B cell (primary cell): Measurements from ENCODE around the gene SH3RF3. TPM values are rescaled to one million over a fixed set of nuclear protein-coding genes. Genes with fewer than 3 reads are reported as not detected.

Source experiments
- ATAC-seq: fragments of 200-7000 bp; cut with Tn5 transposase; one replicate; pipeline ENCODE4 v1.10.0; 2021; ENCODE audit warnings: low read depth, mild to moderate bottlenecking, moderate number of reproducible peaks, moderate library complexity
- CTCF ChIA-PET: fragments of 350-600 bp; sonication (Branson Sonifier 250); formaldehyde crosslinking; loops from one replicate; lab custom pipeline; 2021; ENCODE audit warnings: antibody characterized with exemption, inconsistent platforms; lab: Charles Lee
- POLR2A ChIA-PET: fragments of 350-600 bp; sonication (Branson Sonifier 250); formaldehyde crosslinking; loops from one replicate; lab custom pipeline; 2021; ENCODE audit warnings: antibody characterized with exemption; lab: Charles Lee
- DNase-seq: peaks from one replicate; pipeline ENCODE4 v3.0.0; 2013
- H2AFZ ChIP-seq: 2 replicates; pipeline ENCODE4 v1.6.1; 2012; ENCODE audit warnings: mild to moderate bottlenecking, low read depth, low read length; ENCODE audit not compliant: insufficient read depth, poor library complexity, severe bottlenecking
- H3K27ac ChIP-seq, 2 donors: 1 replicate in 1 of 2; 2 replicates in 1 of 2; pipeline ENCODE4 v1.5.1; 2012 to 2013; ENCODE audit warnings: low read length in 2 of 2, mild to moderate bottlenecking in 2 of 2, moderate library complexity in 1 of 2
- H3K27me3 ChIP-seq, 4 experiments: fragments of 200-600 bp in 1 of 4; sonication (generic) in 1 of 4; replicated peaks in 1 of 4; 1 replicate in 2 of 4; 2 replicates in 2 of 4; pipeline versions ENCODE4 v1.6.1 to v1.7.0; 2013 to 2016; ENCODE audit warnings: low read length in 3 of 4, mild to moderate bottlenecking in 2 of 4, mixed read lengths in 1 of 4, moderate library complexity in 1 of 4; ENCODE audit not compliant: insufficient read depth in 4 of 4, control insufficient read depth in 3 of 4; ENCODE audit errors: control extremely low read depth in 1 of 4
- H3K36me3 ChIP-seq, 2 experiments: replicated peaks in 1 of 2; 1 replicate in 1 of 2; 2 replicates in 1 of 2; pipeline versions ENCODE4 v1.6.1 to v1.7.1; 2013; ENCODE audit warnings: low read length in 1 of 2; ENCODE audit not compliant: insufficient read depth in 2 of 2, control insufficient read depth in 1 of 2; ENCODE audit errors: control extremely low read depth in 1 of 2, extremely low read depth in 1 of 2
- H3K4me1 ChIP-seq, 2 donors: fragments of 200-600 bp in 1 of 2; sonication (generic) in 1 of 2; 1 replicate in 1 of 2; 2 replicates in 1 of 2; pipeline versions ENCODE4 v1.5.1 to v1.6.1; 2013 to 2017; ENCODE audit warnings: low read length in 2 of 2; ENCODE audit not compliant: control insufficient read depth in 2 of 2, insufficient read depth in 2 of 2
- H3K4me2 ChIP-seq: replicated peaks from 2 replicates; pipeline ENCODE3; 2012; ENCODE audit warnings: mild to moderate bottlenecking, low read depth, low read length; ENCODE audit not compliant: poor library complexity, severe bottlenecking
- H3K4me3 ChIP-seq, 5 experiments: fragments of 200-600 bp in 1 of 5; sonication (generic) in 1 of 5; 1 replicate in 3 of 5; 2 replicates in 2 of 5; pipeline versions ENCODE4 v1.5.1 to v1.7.0; 2011 to 2016; ENCODE audit warnings: low read length in 4 of 5, mild to moderate bottlenecking in 4 of 5, low read depth in 2 of 5, control low read depth in 1 of 5, moderate library complexity in 1 of 5; ENCODE audit not compliant: insufficient read depth in 1 of 5; ENCODE audit errors: control extremely low read depth in 1 of 5, extremely low read depth in 1 of 5
- H3K79me2 ChIP-seq: fragments of 200-600 bp; sonication (generic); one replicate; pipeline ENCODE4 v1.6.0; 2016; ENCODE audit warnings: low read length; ENCODE audit not compliant: control insufficient read depth, insufficient read depth
- H3K9ac ChIP-seq: fragments of 200-600 bp; sonication (generic); 2 replicates; pipeline ENCODE4 v1.6.1; 2017; ENCODE audit warnings: mild to moderate bottlenecking, low read length, moderate library complexity
- H3K9me3 ChIP-seq, 3 donors: one replicate each; pipeline versions ENCODE4 v1.6.1 to v1.7.1; 2013; ENCODE audit warnings: low read length in 2 of 3; ENCODE audit not compliant: control insufficient read depth in 2 of 3, insufficient read depth in 1 of 3; ENCODE audit errors: control extremely low read depth in 1 of 3
- H4K20me1 ChIP-seq: 2 replicates; pipeline ENCODE4 v1.6.0; 2012; ENCODE audit warnings: mild to moderate bottlenecking, low read length; ENCODE audit not compliant: insufficient read depth, control insufficient read depth, poor library complexity, severe bottlenecking
- H3K27ac Mint-ChIP-seq: one replicate; pipeline ENCODE4 v1.8.0; 2021; ENCODE audit warnings: mixed read lengths
- H3K27me3 Mint-ChIP-seq: one replicate; pipeline ENCODE4 v1.8.0; 2021; ENCODE audit warnings: mixed read lengths
- H3K4me1 Mint-ChIP-seq: one replicate; pipeline ENCODE4 v1.8.0; 2021; ENCODE audit warnings: mixed read lengths
- H3K4me3 Mint-ChIP-seq: one replicate; pipeline ENCODE4 v1.8.0; 2021; ENCODE audit warnings: mixed read lengths
- H3K9me3 Mint-ChIP-seq: one replicate; pipeline ENCODE4 v1.8.0; 2022; ENCODE audit warnings: mixed read lengths; ENCODE audit not compliant: insufficient read depth
- CTCF ChIP-seq: fragments of 200-600 bp; IDR thresholded peaks from one replicate; pipeline ENCODE4 v1.8.0; 2022; ENCODE audit warnings: antibody characterized with exemption, mild to moderate bottlenecking
- EZH2 ChIP-seq: IDR thresholded peaks from 2 replicates; pipeline ENCODE4 v1.6.1; 2012; ENCODE audit warnings: borderline replicate concordance, low read depth, mild to moderate bottlenecking, moderate library complexity, low read length; ENCODE audit not compliant: insufficient read depth, poor library complexity, severe bottlenecking
- WGBS: methylation state at CpG from one replicate; pipeline ENCODE4 v1.1.5; 2013; ENCODE audit warnings: missing lambda C conversion rate; ENCODE audit not compliant: insufficient coverage; 5-methylcytosine and 5-hydroxymethylcytosine counted together
- intact Hi-C: fragments of 100-400 bp; cut with micrococcal nuclease; formaldehyde crosslinking; loops from one replicate; pipeline ENCODE4 v1.10.0; 2022
- polyA plus RNA-seq: library from polyadenylated mRNA; depleted of rRNA; stranded (reverse); fragments of >200 nt; gene quantifications from 2 replicates; pipeline ENCODE4 v1.2.3, GENCODE V29; 2012
- total RNA-seq, 2 donors: library from RNA; stranded (reverse); fragments of 120-200 nt in 1 of 2; gene quantifications; 1 replicate in 1 of 2; 2 replicates in 1 of 2; pipeline versions ENCODE4 v1.2.3 to v1.2.4, GENCODE V29; 2013 to 2022

The SH3RF3 gene
- total and polyA plus RNA-seq, 2 donors (not counting 1 experiment from before 2014, with no cell fraction given): 0.07 to 1.2 TPM

DNA sequence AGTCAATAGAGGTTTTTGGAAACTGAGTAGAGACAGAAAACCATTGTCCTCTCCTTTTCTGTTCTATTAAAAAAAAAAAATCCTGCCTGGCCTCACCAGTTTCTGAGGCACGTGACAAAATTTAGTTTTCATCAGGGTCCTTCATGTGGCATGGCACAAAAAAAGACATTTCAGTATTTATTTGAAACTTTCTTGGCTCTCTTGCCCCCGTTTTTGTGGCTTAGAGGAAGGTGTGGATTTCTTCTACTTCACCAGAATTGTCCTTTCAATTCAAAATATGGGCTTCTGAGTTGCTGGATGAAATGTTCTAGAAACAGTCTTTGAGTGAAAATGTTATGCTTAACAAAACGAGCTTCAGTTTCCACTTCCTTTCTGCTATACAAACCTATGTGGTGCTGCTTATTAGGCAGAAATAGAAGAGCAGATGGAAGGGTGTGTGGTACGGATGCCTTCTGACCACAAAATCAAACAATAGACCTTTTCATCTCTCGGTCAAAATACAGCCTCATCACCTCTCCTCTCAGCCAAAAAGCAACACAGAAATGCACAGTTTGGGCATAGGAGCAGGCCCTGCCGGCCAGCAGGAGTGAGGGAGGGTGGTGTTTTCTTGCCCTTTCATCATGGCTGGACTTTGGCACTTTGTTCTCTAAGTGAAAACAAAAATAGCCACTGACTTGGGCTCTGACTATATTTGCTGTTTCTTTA lies 89.2 kb downstream of the SH3RF3 start:
- intact Hi-C loops: no loop called here
- no peaks in the 10 kb centered on the region for H3K36me3 ChIP-seq
- H3K27ac ChIP-seq: peak overlapping the region in 1 of 2 donors; percentile 61
- peak overlapping the region; percentile 34 for H3K9ac ChIP-seq
- ATAC-seq (no peak), DNase-seq (no peak)
- Mint-ChIP-seq H3K27me3 (peaks cover 7% of the 10 kb centered on the region), H3K9me3 (no peaks in the 10 kb centered on the region), H3K4me3 (peak overlapping the region; percentile 61), H3K4me1 (peaks cover 55% of the 10 kb centered on the region), H3K27ac (peak overlapping the region; percentile 50)
- no peaks in the 10 kb centered on the region for H4K20me1 ChIP-seq
- H3K4me2 ChIP-seq: peak overlapping the region; percentile 62
- ChIA-PET CTCF (interaction anchor here (0.7 kb wide), 1 partner anchor 213 kb away, joined by 3 read pairs; no protein-coding TSS in a partner anchor), POLR2A (no interaction called here)
- peak overlapping the region in 2 of 5 experiments; percentile 15 to 23 for H3K4me3 ChIP-seq
- TF ChIP-seq EZH2: no peak
- no peak for TF ChIP-seq CTCF
- no peaks in the 10 kb centered on the region for H3K9me3 ChIP-seq
- peaks cover 43 to 61% of the 10 kb centered on the region in 2 donors for H3K4me1 ChIP-seq
- H3K79me2 ChIP-seq: no peaks in the 10 kb centered on the region
- H2AFZ ChIP-seq: peak overlapping the region; percentile 35
- no peaks in the 10 kb centered on the region for H3K27me3 ChIP-seq
- 0% methylated on average over 1 of the region's 6 CpGs for WGBS

GRCh38 chr2:109218792-109219126 lies 89.8 kb downstream of the SH3RF3 start:
- no peak overlapping the region for H3K27ac Mint-ChIP-seq
- peak overlapping the region; percentile 61 for H3K4me3 Mint-ChIP-seq
- no peak overlapping the region for H3K4me3 ChIP-seq
- H3K36me3 ChIP-seq: no peaks in the 10 kb centered on the region
- H3K27me3 ChIP-seq: no peaks in the 10 kb centered on the region
- no peaks in the 10 kb centered on the region for H3K9me3 ChIP-seq
- peak overlapping the region; percentile 34 for H3K9ac ChIP-seq
- peaks cover 50% of the 10 kb centered on the region for H3K4me1 Mint-ChIP-seq
- peak overlapping the region; percentile 62 for H3K4me2 ChIP-seq
- peaks cover 7% of the 10 kb centered on the region for H3K27me3 Mint-ChIP-seq
- no CpG with 5 or more reads among the region's 1 CpG for WGBS
- peak overlapping the region in 1 of 2 donors; percentile 61 for H3K27ac ChIP-seq
- ChIA-PET CTCF (no interaction called here), POLR2A (no interaction called here)
- peaks cover 38 to 57% of the 10 kb centered on the region in 2 donors for H3K4me1 ChIP-seq
- no peak for TF ChIP-seq EZH2
- no peak for TF ChIP-seq CTCF
- H3K79me2 ChIP-seq: no peaks in the 10 kb centered on the region
- no peaks in the 10 kb centered on the region for H3K9me3 Mint-ChIP-seq
- H4K20me1 ChIP-seq: no peaks in the 10 kb centered on the region
- intact Hi-C loops: no loop called here
- ATAC-seq (no peak), DNase-seq (no peak)
- peak overlapping the region; percentile 35 for H2AFZ ChIP-seq
